ENCODE data around the gene KCNS1. TPM values are rescaled to one million over a fixed set of nuclear protein-coding genes. Genes with fewer than 3 reads are reported as not detected.

The KCNS1 gene
- total and polyA plus RNA-seq, 2 of the 8 experiments (the other 6 are each of a cell fraction or from before 2014, with no cell fraction given): 1.4 to 1.8 TPM

DNA sequence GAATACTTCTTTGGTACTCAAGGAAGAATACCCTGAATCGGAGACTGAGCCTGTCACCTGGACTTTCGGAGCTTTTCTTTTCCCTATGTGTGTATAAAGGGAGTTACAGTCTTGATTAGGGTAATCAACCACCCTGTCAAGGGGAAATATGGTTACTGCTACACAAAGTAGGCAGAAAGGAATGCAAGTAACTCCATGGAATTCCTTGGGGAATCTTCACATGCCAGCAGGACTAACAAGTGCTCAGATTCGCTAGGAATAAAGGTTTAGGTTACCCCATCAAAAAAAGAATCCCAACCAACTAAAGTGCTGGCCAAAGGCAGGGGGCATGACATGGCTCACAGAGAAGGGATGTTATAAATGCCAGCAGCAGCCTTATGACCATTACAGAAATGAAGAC lies 10.4 kb downstream of the KCNS1 start (continued):
- TF ChIP-seq, protein P1, sequence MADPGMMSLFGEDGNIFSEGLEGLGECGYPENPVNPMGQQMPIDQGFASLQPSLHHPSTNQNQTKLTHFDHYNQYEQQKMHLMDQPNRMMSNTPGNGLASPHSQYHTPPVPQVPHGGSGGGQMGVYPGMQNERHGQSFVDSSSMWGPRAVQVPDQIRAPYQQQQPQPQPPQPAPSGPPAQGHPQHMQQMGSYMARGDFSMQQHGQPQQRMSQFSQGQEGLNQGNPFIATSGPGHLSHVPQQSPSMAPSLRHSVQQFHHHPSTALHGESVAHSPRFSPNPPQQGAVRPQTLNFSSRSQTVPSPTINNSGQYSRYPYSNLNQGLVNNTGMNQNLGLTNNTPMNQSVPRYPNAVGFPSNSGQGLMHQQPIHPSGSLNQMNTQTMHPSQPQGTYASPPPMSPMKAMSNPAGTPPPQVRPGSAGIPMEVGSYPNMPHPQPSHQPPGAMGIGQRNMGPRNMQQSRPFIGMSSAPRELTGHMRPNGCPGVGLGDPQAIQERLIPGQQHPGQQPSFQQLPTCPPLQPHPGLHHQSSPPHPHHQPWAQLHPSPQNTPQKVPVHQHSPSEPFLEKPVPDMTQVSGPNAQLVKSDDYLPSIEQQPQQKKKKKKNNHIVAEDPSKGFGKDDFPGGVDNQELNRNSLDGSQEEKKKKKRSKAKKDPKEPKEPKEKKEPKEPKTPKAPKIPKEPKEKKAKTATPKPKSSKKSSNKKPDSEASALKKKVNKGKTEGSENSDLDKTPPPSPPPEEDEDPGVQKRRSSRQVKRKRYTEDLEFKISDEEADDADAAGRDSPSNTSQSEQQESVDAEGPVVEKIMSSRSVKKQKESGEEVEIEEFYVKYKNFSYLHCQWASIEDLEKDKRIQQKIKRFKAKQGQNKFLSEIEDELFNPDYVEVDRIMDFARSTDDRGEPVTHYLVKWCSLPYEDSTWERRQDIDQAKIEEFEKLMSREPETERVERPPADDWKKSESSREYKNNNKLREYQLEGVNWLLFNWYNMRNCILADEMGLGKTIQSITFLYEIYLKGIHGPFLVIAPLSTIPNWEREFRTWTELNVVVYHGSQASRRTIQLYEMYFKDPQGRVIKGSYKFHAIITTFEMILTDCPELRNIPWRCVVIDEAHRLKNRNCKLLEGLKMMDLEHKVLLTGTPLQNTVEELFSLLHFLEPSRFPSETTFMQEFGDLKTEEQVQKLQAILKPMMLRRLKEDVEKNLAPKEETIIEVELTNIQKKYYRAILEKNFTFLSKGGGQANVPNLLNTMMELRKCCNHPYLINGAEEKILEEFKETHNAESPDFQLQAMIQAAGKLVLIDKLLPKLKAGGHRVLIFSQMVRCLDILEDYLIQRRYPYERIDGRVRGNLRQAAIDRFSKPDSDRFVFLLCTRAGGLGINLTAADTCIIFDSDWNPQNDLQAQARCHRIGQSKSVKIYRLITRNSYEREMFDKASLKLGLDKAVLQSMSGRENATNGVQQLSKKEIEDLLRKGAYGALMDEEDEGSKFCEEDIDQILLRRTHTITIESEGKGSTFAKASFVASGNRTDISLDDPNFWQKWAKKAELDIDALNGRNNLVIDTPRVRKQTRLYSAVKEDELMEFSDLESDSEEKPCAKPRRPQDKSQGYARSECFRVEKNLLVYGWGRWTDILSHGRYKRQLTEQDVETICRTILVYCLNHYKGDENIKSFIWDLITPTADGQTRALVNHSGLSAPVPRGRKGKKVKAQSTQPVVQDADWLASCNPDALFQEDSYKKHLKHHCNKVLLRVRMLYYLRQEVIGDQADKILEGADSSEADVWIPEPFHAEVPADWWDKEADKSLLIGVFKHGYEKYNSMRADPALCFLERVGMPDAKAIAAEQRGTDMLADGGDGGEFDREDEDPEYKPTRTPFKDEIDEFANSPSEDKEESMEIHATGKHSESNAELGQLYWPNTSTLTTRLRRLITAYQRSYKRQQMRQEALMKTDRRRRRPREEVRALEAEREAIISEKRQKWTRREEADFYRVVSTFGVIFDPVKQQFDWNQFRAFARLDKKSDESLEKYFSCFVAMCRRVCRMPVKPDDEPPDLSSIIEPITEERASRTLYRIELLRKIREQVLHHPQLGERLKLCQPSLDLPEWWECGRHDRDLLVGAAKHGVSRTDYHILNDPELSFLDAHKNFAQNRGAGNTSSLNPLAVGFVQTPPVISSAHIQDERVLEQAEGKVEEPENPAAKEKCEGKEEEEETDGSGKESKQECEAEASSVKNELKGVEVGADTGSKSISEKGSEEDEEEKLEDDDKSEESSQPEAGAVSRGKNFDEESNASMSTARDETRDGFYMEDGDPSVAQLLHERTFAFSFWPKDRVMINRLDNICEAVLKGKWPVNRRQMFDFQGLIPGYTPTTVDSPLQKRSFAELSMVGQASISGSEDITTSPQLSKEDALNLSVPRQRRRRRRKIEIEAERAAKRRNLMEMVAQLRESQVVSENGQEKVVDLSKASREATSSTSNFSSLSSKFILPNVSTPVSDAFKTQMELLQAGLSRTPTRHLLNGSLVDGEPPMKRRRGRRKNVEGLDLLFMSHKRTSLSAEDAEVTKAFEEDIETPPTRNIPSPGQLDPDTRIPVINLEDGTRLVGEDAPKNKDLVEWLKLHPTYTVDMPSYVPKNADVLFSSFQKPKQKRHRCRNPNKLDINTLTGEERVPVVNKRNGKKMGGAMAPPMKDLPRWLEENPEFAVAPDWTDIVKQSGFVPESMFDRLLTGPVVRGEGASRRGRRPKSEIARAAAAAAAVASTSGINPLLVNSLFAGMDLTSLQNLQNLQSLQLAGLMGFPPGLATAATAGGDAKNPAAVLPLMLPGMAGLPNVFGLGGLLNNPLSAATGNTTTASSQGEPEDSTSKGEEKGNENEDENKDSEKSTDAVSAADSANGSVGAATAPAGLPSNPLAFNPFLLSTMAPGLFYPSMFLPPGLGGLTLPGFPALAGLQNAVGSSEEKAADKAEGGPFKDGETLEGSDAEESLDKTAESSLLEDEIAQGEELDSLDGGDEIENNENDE (IDR thresholded peaks at IDR 0.05; ENCODE audit: insufficient replicate concordance, low read length): no peak
- TF ChIP-seq, protein P2, sequence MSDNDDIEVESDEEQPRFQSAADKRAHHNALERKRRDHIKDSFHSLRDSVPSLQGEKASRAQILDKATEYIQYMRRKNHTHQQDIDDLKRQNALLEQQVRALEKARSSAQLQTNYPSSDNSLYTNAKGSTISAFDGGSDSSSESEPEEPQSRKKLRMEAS (IDR thresholded peaks at IDR 0.05): no peak
- no peak for TF ChIP-seq RXRA (IDR thresholded peaks at IDR 0.05; ENCODE audit: insufficient read depth, low read depth, low read length)
- TF ChIP-seq, protein P3, sequence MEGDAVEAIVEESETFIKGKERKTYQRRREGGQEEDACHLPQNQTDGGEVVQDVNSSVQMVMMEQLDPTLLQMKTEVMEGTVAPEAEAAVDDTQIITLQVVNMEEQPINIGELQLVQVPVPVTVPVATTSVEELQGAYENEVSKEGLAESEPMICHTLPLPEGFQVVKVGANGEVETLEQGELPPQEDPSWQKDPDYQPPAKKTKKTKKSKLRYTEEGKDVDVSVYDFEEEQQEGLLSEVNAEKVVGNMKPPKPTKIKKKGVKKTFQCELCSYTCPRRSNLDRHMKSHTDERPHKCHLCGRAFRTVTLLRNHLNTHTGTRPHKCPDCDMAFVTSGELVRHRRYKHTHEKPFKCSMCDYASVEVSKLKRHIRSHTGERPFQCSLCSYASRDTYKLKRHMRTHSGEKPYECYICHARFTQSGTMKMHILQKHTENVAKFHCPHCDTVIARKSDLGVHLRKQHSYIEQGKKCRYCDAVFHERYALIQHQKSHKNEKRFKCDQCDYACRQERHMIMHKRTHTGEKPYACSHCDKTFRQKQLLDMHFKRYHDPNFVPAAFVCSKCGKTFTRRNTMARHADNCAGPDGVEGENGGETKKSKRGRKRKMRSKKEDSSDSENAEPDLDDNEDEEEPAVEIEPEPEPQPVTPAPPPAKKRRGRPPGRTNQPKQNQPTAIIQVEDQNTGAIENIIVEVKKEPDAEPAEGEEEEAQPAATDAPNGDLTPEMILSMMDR (IDR thresholded peaks at IDR 0.05; ENCODE audit: control extremely low read depth in 1 of 3, insufficient read depth in 1 of 3, low read depth in 1 of 3, low read length in 3 of 3): no peak
- TF ChIP-seq CREB1 (IDR thresholded peaks at IDR 0.05): no peak
- TF ChIP-seq TBP (IDR thresholded peaks at IDR 0.05; ENCODE audit: low read depth, low read length): no peak
- no peak for TF ChIP-seq NANOG (IDR thresholded peaks at IDR 0.05; ENCODE audit: insufficient read depth, low read depth, low read length, poor library complexity, severe bottlenecking)
